ENCODE data around the gene GDPD3. TPM values are rescaled to one million over a fixed set of nuclear protein-coding genes. Genes with fewer than 3 reads are reported as not detected.

GDPD3 gene
- total and polyA plus RNA-seq, 2 of the 13 experiments (the other 11 are each of a cell fraction or from before 2014, with no cell fraction given): 18.7 to 20.6 TPM

DNA sequence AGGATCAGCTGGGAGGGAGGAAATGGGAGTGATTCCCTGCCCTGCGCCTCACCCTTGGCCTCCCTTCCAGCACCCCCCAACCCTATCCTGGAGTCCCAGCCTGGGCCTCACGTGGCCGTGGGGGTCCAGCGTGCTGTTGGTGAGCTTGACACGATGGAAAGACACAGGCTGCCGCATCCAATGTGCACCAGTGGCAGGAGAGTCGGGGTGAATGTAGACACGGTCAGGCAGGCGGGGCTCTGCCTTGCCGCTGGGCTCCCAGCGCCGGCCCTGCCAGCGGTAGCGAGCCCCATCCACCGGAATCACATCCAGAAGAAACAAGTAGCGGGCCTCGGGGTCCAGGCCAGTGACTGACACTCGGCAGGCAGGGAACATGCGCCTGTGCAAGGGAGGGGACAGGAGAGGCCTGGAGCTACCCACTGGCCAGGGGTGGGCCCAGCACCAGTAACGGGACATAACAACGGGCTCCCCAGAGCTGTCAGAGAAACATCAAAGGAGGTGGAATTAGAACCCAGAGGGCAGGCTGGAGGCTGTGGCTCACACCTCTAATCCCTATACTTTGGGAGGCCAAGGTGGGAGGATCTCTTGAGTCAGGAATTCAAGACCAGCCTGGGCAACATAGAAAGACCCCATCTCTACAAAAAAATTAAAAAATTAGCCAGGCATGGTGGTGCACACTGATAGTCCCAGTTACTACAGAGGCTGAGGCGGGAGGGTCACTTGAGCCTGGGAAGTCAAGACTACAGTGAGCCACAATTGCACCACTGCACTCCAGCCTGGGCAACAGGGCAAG lies 24.3 kb downstream of the GDPD3 start:
- Histone ChIP-seq H3K4me3 (replicated peaks in 1 of 3; ENCODE audit: insufficient read depth in 1 of 3, low read depth in 2 of 3, low read length in 3 of 3) (peak overlapping the region in 2 of 3 experiments; percentile 15 to 61; a peak in 4 of 6 replicates), H3K4me2 (ENCODE audit: low read depth, low read length) (peak overlapping the region; percentile 83), H3K27ac (ENCODE audit: extremely low read length, insufficient read depth, low read length) (no peak overlapping the region), H3K36me3 (replicated peaks in 1 of 2; ENCODE audit: control insufficient read depth in 1 of 2, insufficient read depth in 2 of 2, low read length in 2 of 2) (peaks cover 9 to 17% of the 10 kb centered on the region in 2 experiments; a peak in 4 of 5 replicates), H3K4me1 (ENCODE audit: insufficient read depth, low read length) (peaks cover 52% of the 10 kb centered on the region), H3K9me3 (ENCODE audit: low read length) (no peaks in the 10 kb centered on the region), H3K9ac (ENCODE audit: insufficient read depth, low read depth, low read length) (peak overlapping the region; percentile 45; the same call in 1 of the 2 replicates), H4K20me1 (ENCODE audit: insufficient read depth, low read length) (no peaks in the 10 kb centered on the region), H3K27me3 (ENCODE audit: control insufficient read depth in 1 of 2, insufficient read depth in 2 of 2, low read length in 2 of 2) (no peaks in the 10 kb centered on the region), H2AFZ (ENCODE audit: low read length) (no peak overlapping the region), H3K79me2 (ENCODE audit: insufficient read depth, low read length) (no peaks in the 10 kb centered on the region)
- CTCF ChIA-PET (ENCODE audit: low intra/inter-chr PET ratio, low total read pairs): no interaction called here
- POLR2A ChIA-PET: interaction anchor here (0.9 to 6.0 kb wide), 5 partner anchors 8 to 23 kb away, joined by 4 to 120 read pairs (median 14); partner anchors contain the start of genes ALDOA and PPP4C
- in situ Hi-C loops (cut with HindIII; ENCODE audit: extremely low pct_ligation_motif_present, low pct_unique_long_range_greater_than_20kb): loop anchor here (25.0 kb wide), 1 partner anchor 548 kb away; no protein-coding TSS in a partner anchor
- 26% methylated on average over 22 of the region's 22 CpGs for WGBS (ENCODE audit: low lambda C conversion rate)
- BruUV-seq (replicated peaks): no TSS peak
- intact Hi-C loops (cut with micrococcal nuclease; ENCODE audit: unreplicated experiment): loop anchor here (10.0 kb wide), 1 partner anchor 566 kb away; the partner anchor contains the start of genes FBRS and PRR14
- ATAC-seq: peak; percentile 22
- FAIRE-seq: no peak
- no peak for DNase-seq (ENCODE audit: low spot score)
- no peak for TF ChIP-seq REPIN1 (CRISPR knock-in tag; IDR thresholded peaks at IDR 0.05; ENCODE audit: borderline replicate concordance, low read depth)
- TF ChIP-seq ZNF768 (CRISPR knock-in tag; IDR thresholded peaks at IDR 0.05): peak; percentile 61; the same call in 1 of the 2 replicates
- TF ChIP-seq PHF21A (CRISPR knock-in tag; IDR thresholded peaks at IDR 0.05): 0 out of 2 replicates have a peak, but pooled peaks have one; percentile 24
- TF ChIP-seq ZNF512B (CRISPR knock-in tag; IDR thresholded peaks at IDR 0.05; ENCODE audit: borderline replicate concordance): no peak
- TF ChIP-seq HMGXB4 (CRISPR knock-in tag; IDR thresholded peaks at IDR 0.05; ENCODE audit: borderline replicate concordance in 1 of 2, low read depth in 1 of 2): no peak
- TF ChIP-seq HOXA7 (CRISPR knock-in tag; IDR thresholded peaks at IDR 0.05): no peak
- no peak for TF ChIP-seq PAF1 (CRISPR knock-in tag; IDR thresholded peaks at IDR 0.05)
- no peak for TF ChIP-seq SIN3A (IDR thresholded peaks at IDR 0.05; ENCODE audit: borderline replicate concordance, low read depth, low read length)
- no peak for TF ChIP-seq EHMT2 (IDR thresholded peaks at IDR 0.05; ENCODE audit: borderline replicate concordance, low read depth, low read length)
- no peak for TF ChIP-seq KDM6A (CRISPR knock-in tag; IDR thresholded peaks at IDR 0.05; ENCODE audit: low read depth)
- no peak for TF ChIP-seq KDM1A (CRISPR knock-in tag; IDR thresholded peaks at IDR 0.05)
- TF ChIP-seq NR3C1 (CRISPR knock-in tag; IDR thresholded peaks at IDR 0.05): no peak
- TF ChIP-seq ZNF567 (CRISPR knock-in tag; IDR thresholded peaks at IDR 0.05; ENCODE audit: borderline replicate concordance): no peak
- TF ChIP-seq KLF11 (CRISPR knock-in tag; IDR thresholded peaks at IDR 0.05): no peak
- TF ChIP-seq ZNF839 (CRISPR knock-in tag; IDR thresholded peaks at IDR 0.05; ENCODE audit: borderline replicate concordance): no peak
- 0 out of 2 replicates have a peak, but pooled peaks have one; percentile 42 for TF ChIP-seq ZBTB20 (CRISPR knock-in tag; IDR thresholded peaks at IDR 0.05; ENCODE audit: borderline replicate concordance, low read depth)
- peak; percentile 67 for TF ChIP-seq SPEN (CRISPR knock-in tag; IDR thresholded peaks at IDR 0.05; ENCODE audit: low read depth)
- 0 out of 2 replicates have a peak, but pooled peaks have one; percentile 55 for TF ChIP-seq SALL2 (CRISPR knock-in tag; IDR thresholded peaks at IDR 0.05)

Data from HepG2 (cell line).